Activated CD8-positive, alpha-beta memory T cell treated with anti-CD3 and anti-CD28 coated beads, Interleukin-2, amount 50 U/mL, for 1 hour (primary cell): Measurements from ENCODE around the gene CCDC190.
"Not testable (repeated sequence)": the region's sequence is repeated elsewhere in the genome, so short reads cannot be mapped to it uniquely, and the experiment has no call there.

Source experiments
- DNase-seq: peaks from one replicate; pipeline ENCODE4 v3.0.0-alpha.2; 2020; ENCODE audit errors: extremely low read depth

CCDC190 gene

DNA sequence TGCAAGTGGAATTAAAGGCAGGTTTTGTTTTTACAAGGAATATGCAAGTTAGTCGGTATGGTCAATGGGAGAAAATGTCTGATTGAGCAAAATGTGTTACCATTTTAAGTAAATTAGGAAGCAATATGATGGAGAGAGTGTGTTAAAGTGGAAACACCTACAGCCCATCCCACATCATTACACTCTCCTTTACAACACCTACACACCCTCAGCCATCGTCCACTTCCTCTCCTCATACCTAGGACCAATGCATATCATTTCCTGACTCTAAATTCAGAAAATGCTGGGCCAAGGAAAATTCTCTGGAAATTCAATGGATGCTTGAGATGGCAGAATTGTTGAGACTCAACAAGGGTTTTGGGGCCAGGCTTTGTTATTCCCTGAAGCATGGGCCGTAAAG lies 16.4 kb upstream of the CCDC190 start:
- DNase-seq = no peak

GRCh38 chr1:162876751-162877150 lies 15.8 kb upstream of the CCDC190 start:
- DNase-seq = no peak

DNA sequence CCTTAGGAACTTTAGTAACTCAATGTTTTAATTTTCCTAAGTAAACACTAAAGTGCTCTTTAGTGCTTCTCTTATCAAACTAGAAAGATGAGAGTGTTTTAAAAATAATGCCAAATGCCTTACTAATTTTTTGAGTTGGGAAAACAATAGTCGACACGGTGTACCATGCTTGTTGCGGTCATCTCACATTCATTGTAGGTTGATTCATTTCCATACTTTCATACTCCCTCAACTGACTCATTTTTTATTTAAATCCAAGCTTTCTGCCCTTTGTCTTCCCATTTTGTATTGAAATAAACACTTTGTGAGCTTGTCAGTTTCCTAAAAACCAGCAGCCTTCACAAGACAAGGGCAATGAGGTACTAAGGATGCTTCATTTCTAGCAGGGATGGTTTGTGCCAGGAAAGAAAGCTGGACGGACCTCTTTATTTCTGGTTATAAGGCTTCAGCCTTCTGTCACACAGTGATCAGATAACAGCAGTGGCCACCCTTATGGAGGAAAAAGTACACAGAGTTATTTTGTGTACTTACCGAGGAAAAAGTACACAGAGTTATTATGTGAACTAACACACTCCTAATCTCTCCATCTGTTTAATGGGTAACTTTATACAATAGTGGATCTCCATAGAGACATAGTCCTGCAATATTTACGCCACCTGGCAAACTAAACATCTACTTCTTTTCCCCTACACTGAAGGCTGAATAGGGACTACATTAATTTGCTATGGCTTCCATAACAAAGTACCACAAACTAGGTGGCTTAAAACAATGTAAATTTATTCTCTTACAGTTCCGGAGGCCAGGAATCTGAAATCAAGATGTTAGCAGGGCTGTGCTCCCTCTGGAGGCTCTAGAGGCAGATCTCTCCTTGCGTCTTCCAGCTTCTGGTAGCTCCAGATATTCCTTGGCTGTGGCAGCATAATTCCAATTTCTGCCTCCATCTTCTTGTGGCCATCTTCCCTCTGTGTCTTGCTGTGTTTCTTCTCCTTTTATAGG lies 13.0 kb upstream of the CCDC190 start:
- no peak for DNase-seq

DNA sequence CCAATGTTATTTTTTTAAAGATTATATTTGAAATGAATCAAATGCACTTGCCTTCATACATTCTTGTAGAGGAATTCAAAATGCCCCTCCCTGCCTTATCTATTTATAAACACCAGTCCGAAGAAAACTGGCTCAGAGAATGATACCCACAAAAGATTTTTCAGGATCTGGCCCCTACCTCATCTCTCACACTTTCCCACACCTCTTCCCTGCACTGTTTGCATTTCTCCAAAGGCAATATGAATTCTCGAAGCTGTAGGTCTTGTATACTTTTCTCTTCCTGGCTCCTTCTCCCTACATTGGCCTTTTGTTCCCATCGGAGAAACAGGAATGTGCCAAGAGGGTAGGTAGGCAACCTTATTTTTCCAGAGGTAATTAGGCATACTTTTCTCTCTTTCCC lies 12.0 kb upstream of the CCDC190 start:
- DNase-seq = no peak

DNA sequence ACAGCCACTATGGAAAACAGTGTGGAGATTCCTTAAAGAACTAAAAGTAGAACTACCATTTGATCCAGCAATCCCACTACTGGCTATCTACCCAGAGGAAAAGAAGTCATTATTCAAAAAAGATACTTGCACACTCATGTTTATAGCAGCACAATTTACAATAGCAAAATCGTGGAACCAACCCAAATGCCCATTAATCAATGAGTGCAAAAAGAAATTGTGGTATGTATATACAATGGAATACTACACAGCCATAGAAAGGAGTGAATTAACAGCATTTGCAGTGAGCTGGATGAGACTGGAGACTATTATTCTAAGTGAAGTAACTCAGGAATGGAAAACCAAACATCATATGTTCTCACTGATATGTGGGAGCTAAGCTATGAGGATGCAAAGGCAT lies 10.4 kb upstream of the CCDC190 start:
- not testable (repeated sequence) for DNase-seq

DNA sequence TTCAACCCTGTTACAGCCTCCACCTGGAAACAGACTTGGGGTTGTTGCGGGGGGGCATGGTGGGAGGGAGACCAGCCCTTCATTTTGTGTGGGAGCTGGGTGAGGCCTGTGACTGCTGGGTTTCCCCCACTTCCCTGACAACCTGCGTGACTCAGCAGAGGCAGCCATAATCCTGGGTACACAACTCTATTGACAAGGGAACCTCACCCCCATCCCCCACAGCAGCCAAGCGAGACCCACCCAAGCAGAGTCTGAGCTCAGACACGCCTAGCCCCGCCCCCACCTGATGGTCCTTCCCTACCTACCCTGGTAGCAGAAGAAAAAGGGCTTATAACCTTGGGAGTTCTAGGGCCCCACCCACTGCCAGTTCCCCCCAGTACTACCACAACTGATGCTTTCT lies 8.0 kb upstream of the CCDC190 start:
- no peak for DNase-seq

- no peak for DNase-seq
Measured at GRCh38 chr1:162861625-162862024, 650 bp upstream of the CCDC190 start.

DNA sequence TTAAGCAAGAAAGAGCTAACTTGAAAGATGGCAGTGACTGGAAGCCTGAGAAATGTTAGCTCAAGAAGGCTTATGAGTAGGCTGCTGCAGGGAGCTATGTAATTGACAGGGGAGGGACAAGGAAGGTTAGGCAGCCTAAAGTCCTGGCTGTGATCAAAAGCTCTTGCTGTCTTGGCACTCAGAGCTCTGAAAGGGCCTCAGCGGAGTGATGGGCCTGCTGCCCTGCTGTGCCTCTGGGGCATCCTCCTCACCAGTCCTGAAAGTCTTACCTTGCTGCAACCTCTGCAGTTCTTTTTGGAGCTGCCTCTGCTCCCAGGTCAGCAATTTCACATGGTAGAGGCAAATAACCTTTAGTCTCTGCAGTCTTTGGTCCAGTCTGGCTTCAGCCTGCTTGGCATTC lies 1.8 kb downstream of the CCDC190 start:
- DNase-seq = no peak

GRCh38 chr1:162857850-162858249 lies 3.1 kb downstream of the CCDC190 start:
- DNase-seq = no peak

- DNase-seq = no peak
Measured at GRCh38 chr1:162856260-162856659, 4.7 kb downstream of the CCDC190 start.

GRCh38 chr1:162855461-162856150 lies 5.4 kb downstream of the CCDC190 start:
- no peak for DNase-seq

- no peak for DNase-seq
Measured at GRCh38 chr1:162854245-162854882, 6.6 kb downstream of the CCDC190 start.

DNA sequence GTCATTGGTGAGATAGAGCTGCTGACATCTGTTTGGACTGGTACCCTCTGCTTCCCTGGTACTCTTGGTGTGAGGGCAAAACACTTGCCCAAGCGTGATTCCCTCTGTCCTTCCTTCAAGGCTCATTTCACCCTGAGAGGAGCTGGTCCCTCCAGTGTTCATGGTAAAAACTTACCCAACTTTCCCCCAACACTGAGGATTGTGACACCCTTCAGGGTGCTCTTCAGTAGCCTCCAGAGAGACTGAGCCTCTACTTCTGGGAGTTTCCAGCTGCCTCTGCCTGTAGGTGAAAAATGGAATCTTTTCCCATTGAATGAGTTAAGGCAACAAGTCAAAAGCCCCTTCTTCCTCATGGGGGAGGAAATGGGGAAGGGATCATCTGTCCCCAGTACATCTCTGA lies 9.6 kb downstream of the CCDC190 start:
- no peak for DNase-seq

DNA sequence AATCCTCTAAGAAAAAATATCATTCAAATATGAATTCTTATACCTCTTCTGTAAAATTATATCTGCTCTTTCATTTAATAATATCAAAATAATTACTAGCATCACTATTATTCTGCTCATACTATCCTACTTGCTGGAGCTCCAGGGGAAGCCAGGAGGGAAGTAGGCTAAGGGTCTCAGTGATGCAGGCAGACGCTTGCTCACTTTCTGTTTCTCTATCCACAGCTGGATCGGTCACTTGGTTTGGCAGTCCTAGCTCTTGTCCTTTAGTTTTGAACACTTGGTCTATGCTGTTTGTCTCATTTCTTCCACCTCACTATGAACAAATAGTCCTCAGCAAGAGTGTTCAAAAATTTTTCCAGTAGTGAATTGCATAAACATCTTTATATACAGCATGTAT lies 11.3 kb downstream of the CCDC190 start:
- no peak for DNase-seq

- peak; percentile 59 for DNase-seq
Measured at GRCh38 chr1:162847839-162848453, 13.0 kb downstream of the CCDC190 start.

- no peak for DNase-seq
Measured at GRCh38 chr1:162846256-162847212, 14.4 kb downstream of the CCDC190 start.

DNA sequence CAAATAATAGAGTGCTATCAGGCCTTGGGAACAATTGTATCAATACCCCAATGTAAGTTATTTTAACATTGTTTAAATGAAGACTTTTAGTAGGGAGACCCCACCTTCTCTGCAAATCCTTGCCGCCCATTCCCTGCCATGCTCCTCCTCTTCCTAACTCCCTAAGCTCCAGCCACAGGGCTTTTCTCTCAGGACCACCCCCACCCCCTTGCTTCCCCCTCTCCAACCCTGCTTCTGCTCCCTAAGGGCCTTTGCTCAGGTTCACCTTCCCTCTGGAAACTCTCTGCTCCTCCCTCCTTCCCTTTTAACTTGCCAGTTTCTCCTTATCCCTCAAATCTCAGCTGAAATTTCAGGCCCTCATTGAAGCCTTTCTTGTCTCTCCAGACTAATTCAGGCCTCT lies 16.8 kb downstream of the CCDC190 start:
- DNase-seq = no peak

DNA sequence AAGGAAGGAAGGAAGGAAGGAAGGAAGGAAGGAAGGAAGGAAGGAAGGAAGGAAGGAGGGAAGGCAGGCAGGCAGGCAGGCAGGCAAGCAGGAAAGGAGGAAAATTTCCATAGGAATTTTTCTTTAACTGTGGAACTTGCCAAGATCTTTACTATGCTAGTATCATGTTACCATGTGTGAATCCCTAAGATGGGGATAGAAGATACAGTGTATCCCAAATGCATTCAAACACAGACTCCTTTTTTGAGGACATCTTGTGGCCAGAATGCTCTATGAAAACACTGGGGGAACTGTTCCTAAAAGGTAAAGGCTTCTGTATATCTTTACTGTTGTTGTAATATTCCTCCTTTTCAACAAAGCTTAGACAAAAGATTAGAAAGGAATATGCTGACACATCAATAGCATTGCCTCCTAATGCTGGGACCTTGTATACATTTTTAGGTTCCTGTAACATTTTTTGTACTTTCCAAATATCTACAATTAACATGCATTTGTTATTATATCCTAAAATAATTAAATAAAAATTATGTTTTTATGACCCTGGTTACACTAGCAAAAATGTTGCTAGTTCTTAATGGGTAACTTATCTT lies 20.6 kb downstream of the CCDC190 start:
- DNase-seq = no peak

DNA sequence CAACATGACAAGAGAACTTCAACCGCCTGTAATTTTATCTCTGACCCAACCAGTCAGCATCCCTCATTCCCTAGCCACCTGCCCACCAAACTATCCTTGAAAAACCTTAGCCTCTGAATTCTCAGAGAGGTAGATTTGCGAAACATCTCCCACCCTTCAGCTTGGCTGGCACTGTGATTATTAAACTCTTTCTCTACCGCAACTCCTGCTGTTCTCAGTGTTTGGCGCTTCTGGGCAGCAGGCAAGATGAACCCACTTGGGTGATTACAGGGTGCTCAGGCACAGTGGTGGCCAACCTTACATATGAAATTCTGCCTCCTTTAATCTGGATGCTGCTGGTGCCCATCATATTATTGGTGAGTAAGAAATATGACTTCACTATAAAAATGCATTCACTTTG lies 22.1 kb downstream of the CCDC190 start:
- no peak for DNase-seq

- no peak for DNase-seq
Measured at GRCh38 chr1:162835157-162835899, 25.6 kb downstream of the CCDC190 start.
